ENCODE data around the gene PRELID1.

Gene PRELID1

DNA sequence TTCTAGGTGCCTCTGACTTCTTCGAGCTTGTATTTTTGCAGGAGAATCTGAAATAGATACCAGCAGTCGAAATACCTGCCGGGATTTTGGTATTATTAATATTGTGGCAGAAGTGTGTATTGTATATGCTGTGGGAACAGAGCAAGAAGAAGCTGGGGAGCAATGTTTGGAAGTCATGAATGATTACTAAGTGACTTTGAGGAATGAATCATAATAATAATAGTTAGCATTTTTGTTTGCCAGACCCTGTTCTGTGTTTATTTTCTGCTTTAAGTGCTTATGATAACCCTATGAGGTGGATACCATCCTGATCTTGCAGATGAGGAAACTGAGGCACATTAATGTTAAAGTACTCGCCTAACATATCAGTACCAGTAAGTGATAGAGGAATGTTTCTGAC is 32.5 kb upstream of the PRELID1 start:
- Histone ChIP-seq H3K4me2 (ENCODE audit: low read depth, low read length) (no peak overlapping the region), H3K4me3 (ENCODE audit: low read length) (no peak overlapping the region), H3F3A (ENCODE audit: insufficient read depth, low read length) (no peaks in the 10 kb centered on the region), H3K27me3 (replicated peaks; ENCODE audit: insufficient read depth, low read length) (no peaks in the 10 kb centered on the region), H3K9me2 (replicated peaks; ENCODE audit: insufficient read depth, low read length) (no peaks in the 10 kb centered on the region), H3K79me2 (ENCODE audit: low read length) (no peaks in the 10 kb centered on the region), H3K9ac (ENCODE audit: low read length) (no peak overlapping the region), H2AFZ (ENCODE audit: low read length) (no peak overlapping the region), H4K20me1 (ENCODE audit: insufficient read depth, low read length) (no peaks in the 10 kb centered on the region), H3K27ac (ENCODE audit: low read length) (no peak overlapping the region), H3K9me3 (replicated peaks; ENCODE audit: insufficient read depth, low read length) (no peaks in the 10 kb centered on the region), H3K4me1 (ENCODE audit: low read length) (no peaks in the 10 kb centered on the region), H3K36me3 (replicated peaks; ENCODE audit: insufficient read depth, low read length) (no peaks in the 10 kb centered on the region; the same call in 1 of the 2 replicates)
- no peak for DNase-seq
- TF ChIP-seq, protein P1, sequence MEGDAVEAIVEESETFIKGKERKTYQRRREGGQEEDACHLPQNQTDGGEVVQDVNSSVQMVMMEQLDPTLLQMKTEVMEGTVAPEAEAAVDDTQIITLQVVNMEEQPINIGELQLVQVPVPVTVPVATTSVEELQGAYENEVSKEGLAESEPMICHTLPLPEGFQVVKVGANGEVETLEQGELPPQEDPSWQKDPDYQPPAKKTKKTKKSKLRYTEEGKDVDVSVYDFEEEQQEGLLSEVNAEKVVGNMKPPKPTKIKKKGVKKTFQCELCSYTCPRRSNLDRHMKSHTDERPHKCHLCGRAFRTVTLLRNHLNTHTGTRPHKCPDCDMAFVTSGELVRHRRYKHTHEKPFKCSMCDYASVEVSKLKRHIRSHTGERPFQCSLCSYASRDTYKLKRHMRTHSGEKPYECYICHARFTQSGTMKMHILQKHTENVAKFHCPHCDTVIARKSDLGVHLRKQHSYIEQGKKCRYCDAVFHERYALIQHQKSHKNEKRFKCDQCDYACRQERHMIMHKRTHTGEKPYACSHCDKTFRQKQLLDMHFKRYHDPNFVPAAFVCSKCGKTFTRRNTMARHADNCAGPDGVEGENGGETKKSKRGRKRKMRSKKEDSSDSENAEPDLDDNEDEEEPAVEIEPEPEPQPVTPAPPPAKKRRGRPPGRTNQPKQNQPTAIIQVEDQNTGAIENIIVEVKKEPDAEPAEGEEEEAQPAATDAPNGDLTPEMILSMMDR (IDR thresholded peaks at IDR 0.05; ENCODE audit: low read length): no peak
- TF ChIP-seq EZH2phosphoT487 (IDR thresholded peaks at IDR 0.05; ENCODE audit: low read length): no peak
- TF ChIP-seq EZH2 (optimal IDR thresholded peaks at IDR 0.05; ENCODE audit: low read depth, low read length): no peak

DNA sequence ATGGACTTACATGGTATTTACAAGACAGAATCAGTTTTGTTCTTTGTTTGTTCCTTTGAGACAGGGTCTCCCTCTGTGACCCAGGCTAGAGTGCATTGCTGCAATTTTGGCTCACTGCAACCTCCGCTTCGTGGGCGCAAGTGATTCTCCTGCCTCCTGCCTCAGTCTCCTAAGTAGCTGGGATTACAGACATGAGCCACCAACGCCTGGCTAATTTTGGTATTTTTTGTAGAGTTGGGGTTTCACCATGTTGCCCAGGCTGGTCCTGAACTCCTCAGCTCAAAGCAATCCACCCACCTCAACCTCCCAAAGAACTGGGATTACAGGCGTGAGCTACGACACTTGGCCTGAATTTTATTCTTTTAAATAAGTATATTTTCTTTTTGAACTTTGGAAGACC is 27.7 kb upstream of the PRELID1 start:
- no peaks in the 10 kb centered on the region for H3K9me3 ChIP-seq (replicated peaks; ENCODE audit: insufficient read depth, low read length)
- H3K4me2 ChIP-seq (ENCODE audit: low read depth, low read length): no peak overlapping the region
- no peak overlapping the region for H2AFZ ChIP-seq (ENCODE audit: low read length)
- peaks cover 4% of the 10 kb centered on the region; the same call in 1 of the 2 replicates for H3F3A ChIP-seq (ENCODE audit: insufficient read depth, low read length)
- H3K4me3 ChIP-seq (ENCODE audit: low read length): no peak overlapping the region
- H3K4me1 ChIP-seq (ENCODE audit: low read length): no peaks in the 10 kb centered on the region
- no peaks in the 10 kb centered on the region for H3K9me2 ChIP-seq (replicated peaks; ENCODE audit: insufficient read depth, low read length)
- no peak for DNase-seq
- H3K36me3 ChIP-seq (replicated peaks; ENCODE audit: insufficient read depth, low read length): 0 out of 2 replicates have a peak, but pooled peaks cover 3% of the 10 kb centered on the region
- no peaks in the 10 kb centered on the region for H4K20me1 ChIP-seq (ENCODE audit: insufficient read depth, low read length)
- H3K79me2 ChIP-seq (ENCODE audit: low read length): no peaks in the 10 kb centered on the region
- no peak overlapping the region for H3K27ac ChIP-seq (ENCODE audit: low read length)
- no peaks in the 10 kb centered on the region for H3K27me3 ChIP-seq (replicated peaks; ENCODE audit: insufficient read depth, low read length)
- no peak overlapping the region for H3K9ac ChIP-seq (ENCODE audit: low read length)
- TF ChIP-seq, protein P1 (IDR thresholded peaks at IDR 0.05; ENCODE audit: low read length): no peak
- TF ChIP-seq EZH2 (optimal IDR thresholded peaks at IDR 0.05; ENCODE audit: low read depth, low read length) (no peak), EZH2phosphoT487 (IDR thresholded peaks at IDR 0.05; ENCODE audit: low read length) (no peak)

DNA sequence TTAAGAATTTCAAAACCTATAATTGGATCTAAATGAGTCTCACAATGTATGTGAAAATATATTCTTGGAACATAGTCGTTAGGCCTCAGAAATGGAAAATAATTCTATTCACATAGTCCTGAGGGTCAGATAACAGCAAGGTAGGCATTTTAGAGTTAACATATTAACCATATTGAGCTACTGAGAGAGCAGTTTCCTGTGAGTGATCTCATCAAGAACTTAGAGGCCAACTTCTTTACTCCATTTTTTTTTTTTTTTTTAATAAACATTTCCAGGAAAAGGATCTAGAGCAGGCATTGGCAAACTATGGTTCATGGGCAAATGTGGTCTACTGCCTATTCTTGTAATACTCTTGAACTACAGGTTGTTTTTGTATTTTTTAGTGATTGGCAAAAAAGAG is 26.7 kb upstream of the PRELID1 start:
- H3F3A ChIP-seq (ENCODE audit: insufficient read depth, low read length): peaks cover 4% of the 10 kb centered on the region; the same call in 1 of the 2 replicates
- H3K4me1 ChIP-seq (ENCODE audit: low read length): no peaks in the 10 kb centered on the region
- H3K27me3 ChIP-seq (replicated peaks; ENCODE audit: insufficient read depth, low read length): no peaks in the 10 kb centered on the region
- H3K9ac ChIP-seq (ENCODE audit: low read length): no peak overlapping the region
- H4K20me1 ChIP-seq (ENCODE audit: insufficient read depth, low read length): no peaks in the 10 kb centered on the region
- no peak overlapping the region for H2AFZ ChIP-seq (ENCODE audit: low read length)
- H3K4me2 ChIP-seq (ENCODE audit: low read depth, low read length): no peak overlapping the region
- no peak overlapping the region for H3K27ac ChIP-seq (ENCODE audit: low read length)
- no peaks in the 10 kb centered on the region for H3K79me2 ChIP-seq (ENCODE audit: low read length)
- no peak for DNase-seq
- 0 out of 2 replicates have a peak, but pooled peaks cover 3% of the 10 kb centered on the region for H3K36me3 ChIP-seq (replicated peaks; ENCODE audit: insufficient read depth, low read length)
- H3K4me3 ChIP-seq (ENCODE audit: low read length): no peak overlapping the region
- TF ChIP-seq, protein P1 (IDR thresholded peaks at IDR 0.05; ENCODE audit: low read length): no peak
- TF ChIP-seq EZH2 (optimal IDR thresholded peaks at IDR 0.05; ENCODE audit: low read depth, low read length): no peak
- TF ChIP-seq EZH2phosphoT487 (IDR thresholded peaks at IDR 0.05; ENCODE audit: low read length): no peak
- no peaks in the 10 kb centered on the region for H3K9me3 ChIP-seq (replicated peaks; ENCODE audit: insufficient read depth, low read length)
- H3K9me2 ChIP-seq (replicated peaks; ENCODE audit: insufficient read depth, low read length): no peaks in the 10 kb centered on the region

Data from MM.1S (cell line).